Gastrocnemius medialis (tissue), 4 donors: ENCODE results near the gene ASTN2. TPM values are rescaled to one million over a fixed set of nuclear protein-coding genes. Genes with fewer than 3 reads are reported as not detected.

Experiments used
- ATAC-seq, 2 donors: fragments of 150-250 bp; one replicate each; pipeline ENCODE4 v1.9.1; 2016
- DNase-seq, 2 donors: peaks; one replicate each; pipeline ENCODE4 v3.0.0-alpha.2; 2019
- H3K27ac ChIP-seq, 4 donors: fragments of 200-600 bp; sonication (generic); 1 replicate in 1 of 4; 2 replicates in 3 of 4; pipeline ENCODE4 v1.5.1; 2016 to 2018; ENCODE audit warnings: mild to moderate bottlenecking in 2 of 4, moderate library complexity in 1 of 4
- H3K27me3 ChIP-seq, 3 donors: fragments of 200-600 bp; sonication (generic) in 2 of 3; 1 replicate in 1 of 3; 2 replicates in 2 of 3; pipeline versions ENCODE4 v1.5.1 to v1.6.0; 2016 to 2019; ENCODE audit warnings: mild to moderate bottlenecking in 1 of 3, moderate library complexity in 1 of 3
- H3K36me3 ChIP-seq, 2 donors: fragments of 200-600 bp; sonication (generic) in 1 of 2; one replicate each; pipeline ENCODE4 v1.5.1; 2017 to 2018
- H3K4me1 ChIP-seq, 2 donors: fragments of 200-600 bp; sonication (generic) in 1 of 2; one replicate each; pipeline ENCODE4 v1.5.1; 2016 to 2017; ENCODE audit warnings: mild to moderate bottlenecking in 2 of 2
- H3K4me3 ChIP-seq, 4 donors: fragments of 200-600 bp; sonication (generic) in 3 of 4; 1 replicate in 1 of 4; 2 replicates in 3 of 4; pipeline ENCODE4 v1.5.1; 2016 to 2019; ENCODE audit warnings: mild to moderate bottlenecking in 2 of 4
- H3K9me3 ChIP-seq, 3 donors: fragments of 200-600 bp; sonication (generic) in 2 of 3; 1 replicate in 1 of 3; 2 replicates in 2 of 3; pipeline ENCODE4 v1.5.1; 2016 to 2019
- POLR2A ChIP-seq, 2 donors: fragments of 450-650 bp; IDR thresholded peaks; one replicate each; pipeline ENCODE4 v1.6.1; 2017; ENCODE audit warnings: antibody characterized with exemption in 2 of 2, mild to moderate bottlenecking in 2 of 2, moderate library complexity in 2 of 2
- in situ Hi-C, 4 donors: fragments of 200-750 bp; cut with MboI; loops; one replicate each; pipeline versions ENCODE4 v1.15.0 to v1.8.0; 2017; ENCODE audit warnings: low sequenced_read_pairs in 4 of 4
- intact Hi-C: fragments of 100-400 bp; cut with DNase I; formaldehyde crosslinking; loops from one replicate; pipeline ENCODE4 v1.15.1; 2023; ENCODE audit warnings: low total_unique reads
- total RNA-seq, 4 donors: library from RNA; depleted of rRNA; stranded (reverse); fragments of >200 nt; gene quantifications; one replicate each; pipeline versions ENCODE4 v1.1.0 to v1.2.3, GENCODE V29; 2016
- TF ChIP-seq, protein P1 (sequence below), 5 experiments: fragments of 450-650 bp in 3 of 5; fragments of 200-600 bp in 2 of 5; sonication (generic) in 2 of 5; IDR thresholded peaks in 4 of 5; conservative IDR thresholded peaks in 1 of 5; 1 replicate in 4 of 5; 2 replicates in 1 of 5; pipeline ENCODE4 v1.5.1; 2016 to 2019; ENCODE audit warnings: antibody characterized with exemption in 5 of 5, mild to moderate bottlenecking in 3 of 5, moderate library complexity in 3 of 5

Gene ASTN2
- total RNA-seq, 4 donors from 2014 or later = 2.5 to 4.6 (median 3.7) TPM

DNA sequence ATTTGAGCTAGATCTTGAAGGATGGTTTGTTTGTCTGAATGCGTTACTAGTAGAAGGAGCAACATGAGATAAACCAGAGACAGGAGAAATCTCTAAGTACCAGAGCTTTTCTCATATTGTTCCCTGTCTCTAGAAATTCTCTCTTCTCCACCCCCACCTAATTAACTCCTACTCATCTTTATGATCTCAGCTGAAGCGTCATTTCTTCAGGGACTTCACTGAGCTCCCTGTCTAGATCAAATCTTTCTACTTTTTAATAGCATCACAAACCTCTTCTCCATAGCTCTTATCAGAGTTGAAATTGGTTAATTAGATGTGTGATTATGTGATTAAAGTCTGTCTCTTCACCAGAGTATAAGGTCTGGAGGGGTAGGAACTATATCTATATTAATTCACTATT lies 1035.0 kb downstream of the ASTN2 start:
- intact Hi-C loops = no loop called here
- no peak for ATAC-seq
- H3K4me3 ChIP-seq = no peak overlapping the region

DNA sequence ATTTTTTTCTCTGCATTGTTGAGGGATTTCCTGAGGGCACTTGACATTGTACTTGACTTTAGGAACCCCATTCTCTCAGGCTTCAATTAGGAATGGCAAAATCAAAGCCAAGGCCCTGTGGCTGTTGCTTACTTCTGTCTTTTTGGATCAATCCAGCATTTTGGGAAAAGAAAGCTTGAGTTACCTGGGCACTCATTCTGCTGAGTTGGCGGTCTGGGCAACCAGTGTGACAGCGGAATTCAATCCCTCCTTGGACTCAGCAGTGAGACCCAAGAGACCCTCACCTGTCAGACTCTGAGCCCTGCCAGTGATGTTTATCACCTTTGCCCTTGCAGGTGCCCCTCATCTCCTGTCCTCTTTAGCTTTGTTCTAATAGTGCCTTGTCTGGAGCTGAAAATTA lies 1036.0 kb downstream of the ASTN2 start:
- Histone ChIP-seq H3K9me3 (no peaks in the 10 kb centered on the region), H3K4me3 (no peak overlapping the region), H3K36me3 (no peaks in the 10 kb centered on the region), H3K27me3 (no peaks in the 10 kb centered on the region), H3K4me1 (no peaks in the 10 kb centered on the region), H3K27ac (no peak overlapping the region)
- no peak for DNase-seq
- intact Hi-C loops = no loop called here
- in situ Hi-C loops = no loop called here
- ATAC-seq = no peak
- TF ChIP-seq, protein P1, sequence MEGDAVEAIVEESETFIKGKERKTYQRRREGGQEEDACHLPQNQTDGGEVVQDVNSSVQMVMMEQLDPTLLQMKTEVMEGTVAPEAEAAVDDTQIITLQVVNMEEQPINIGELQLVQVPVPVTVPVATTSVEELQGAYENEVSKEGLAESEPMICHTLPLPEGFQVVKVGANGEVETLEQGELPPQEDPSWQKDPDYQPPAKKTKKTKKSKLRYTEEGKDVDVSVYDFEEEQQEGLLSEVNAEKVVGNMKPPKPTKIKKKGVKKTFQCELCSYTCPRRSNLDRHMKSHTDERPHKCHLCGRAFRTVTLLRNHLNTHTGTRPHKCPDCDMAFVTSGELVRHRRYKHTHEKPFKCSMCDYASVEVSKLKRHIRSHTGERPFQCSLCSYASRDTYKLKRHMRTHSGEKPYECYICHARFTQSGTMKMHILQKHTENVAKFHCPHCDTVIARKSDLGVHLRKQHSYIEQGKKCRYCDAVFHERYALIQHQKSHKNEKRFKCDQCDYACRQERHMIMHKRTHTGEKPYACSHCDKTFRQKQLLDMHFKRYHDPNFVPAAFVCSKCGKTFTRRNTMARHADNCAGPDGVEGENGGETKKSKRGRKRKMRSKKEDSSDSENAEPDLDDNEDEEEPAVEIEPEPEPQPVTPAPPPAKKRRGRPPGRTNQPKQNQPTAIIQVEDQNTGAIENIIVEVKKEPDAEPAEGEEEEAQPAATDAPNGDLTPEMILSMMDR (IDR thresholded peaks at IDR 0.05 in 4 of 5, conservative IDR thresholded peaks at IDR 0.05 in 1 of 5) = no peak
- TF ChIP-seq POLR2A (IDR thresholded peaks at IDR 0.05) = no peak

More for the DNA sequence above, 1035.0 kb downstream of the ASTN2 start:
- Histone ChIP-seq H3K27ac (no peak overlapping the region), H3K27me3 (no peaks in the 10 kb centered on the region), H3K9me3 (no peaks in the 10 kb centered on the region), H3K36me3 (no peaks in the 10 kb centered on the region), H3K4me1 (no peaks in the 10 kb centered on the region)
- in situ Hi-C loops = no loop called here
- no peak for DNase-seq
- TF ChIP-seq POLR2A (IDR thresholded peaks at IDR 0.05) = no peak
- TF ChIP-seq, protein P1 (IDR thresholded peaks at IDR 0.05 in 4 of 5, conservative IDR thresholded peaks at IDR 0.05 in 1 of 5) = no peak

DNA sequence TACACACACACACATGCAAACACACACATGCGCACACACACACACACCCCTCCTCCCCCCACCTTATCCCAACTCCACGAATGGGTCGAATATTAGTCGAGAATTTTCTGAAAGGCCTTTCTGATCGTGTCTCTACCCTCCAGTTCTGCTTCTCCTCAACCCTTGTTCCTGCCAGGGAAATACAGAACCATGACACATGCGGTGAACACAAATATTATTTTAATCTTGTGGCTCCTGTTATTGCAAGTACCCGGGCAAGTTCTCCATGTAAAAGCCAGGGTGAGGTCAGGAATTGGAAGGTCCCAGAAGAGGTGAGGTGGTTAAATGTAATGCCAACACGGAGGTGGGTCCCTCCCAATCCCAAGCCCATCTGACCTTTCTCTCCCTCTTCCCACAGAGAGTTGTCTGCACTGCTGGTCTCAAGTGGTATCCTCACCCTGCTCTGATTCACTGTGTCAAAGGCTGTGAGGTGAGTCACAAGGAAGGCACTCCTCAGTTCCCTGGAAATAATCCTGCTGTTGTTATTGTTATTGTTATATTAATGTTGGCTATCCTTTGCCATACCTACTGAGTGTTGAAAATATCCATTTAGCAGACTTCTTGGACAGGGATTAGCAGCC lies 1037.6 kb downstream of the ASTN2 start:
- intact Hi-C loops = no loop called here
- in situ Hi-C loops = no loop called here

More for the DNA sequence above, 1037.6 kb downstream of the ASTN2 start:
- Histone ChIP-seq H3K9me3 (no peaks in the 10 kb centered on the region), H3K27me3 (no peaks in the 10 kb centered on the region), H3K36me3 (no peaks in the 10 kb centered on the region), H3K27ac (no peak overlapping the region), H3K4me1 (no peaks in the 10 kb centered on the region), H3K4me3 (no peak overlapping the region)
- no peak for DNase-seq
- no peak for ATAC-seq
- TF ChIP-seq, protein P1 (IDR thresholded peaks at IDR 0.05 in 4 of 5, conservative IDR thresholded peaks at IDR 0.05 in 1 of 5) = no peak
- no peak for TF ChIP-seq POLR2A (IDR thresholded peaks at IDR 0.05)
